Ramos (cell line): Measurements from ENCODE around the gene GTF2F2.

Experiments used
- in situ Hi-C: fragments of 300-500 bp; cut with MboI; formaldehyde crosslinking; loops from one replicate; pipeline ENCODE4 v1.14.3; 2022; ENCODE audit warnings: low sequenced_read_pairs; ENCODE audit not compliant: unreplicated experiment

The GTF2F2 gene, protein sequence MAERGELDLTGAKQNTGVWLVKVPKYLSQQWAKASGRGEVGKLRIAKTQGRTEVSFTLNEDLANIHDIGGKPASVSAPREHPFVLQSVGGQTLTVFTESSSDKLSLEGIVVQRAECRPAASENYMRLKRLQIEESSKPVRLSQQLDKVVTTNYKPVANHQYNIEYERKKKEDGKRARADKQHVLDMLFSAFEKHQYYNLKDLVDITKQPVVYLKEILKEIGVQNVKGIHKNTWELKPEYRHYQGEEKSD

GRCh38 chr13:45119991-45120864 lies at the start of gene GTF2F2:
GTF2F2 (plus strand) TSS chr13:45120510; CDS start chr13:45120656, 146 bp downstream.
- in situ Hi-C loops, result no loop called here

- in situ Hi-C loops, result no loop called here
These were observed 46.5 kb upstream of the GTF2F2 start for GRCh38 chr13:45073809-45074208.

GRCh38 chr13:45074721-45075120 lies 45.6 kb upstream of the GTF2F2 start:
- in situ Hi-C loops, result no loop called here

DNA sequence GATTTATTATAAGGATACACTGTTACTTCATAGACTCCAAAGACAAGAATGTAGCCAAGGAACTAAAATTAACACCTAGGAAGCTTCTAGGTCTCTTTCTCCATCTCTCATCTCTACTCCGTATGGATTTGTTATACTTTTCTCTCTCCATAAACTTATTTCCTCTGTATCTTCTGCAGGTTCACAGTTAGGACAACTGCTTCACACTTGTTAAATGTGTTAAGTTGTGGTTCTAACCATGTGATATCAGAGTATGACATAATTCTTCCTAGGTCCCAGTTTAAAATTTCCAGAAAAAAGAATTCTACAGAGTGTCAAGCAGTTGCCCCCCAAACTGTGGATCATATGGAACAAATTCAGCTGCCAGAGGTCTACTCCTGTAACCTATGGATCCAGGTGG lies 42.3 kb upstream of the GTF2F2 start:
- in situ Hi-C loops, result no loop called here

GRCh38 chr13:45082964-45083363 lies 37.3 kb upstream of the GTF2F2 start:
- in situ Hi-C loops, result no loop called here

GRCh38 chr13:45084515-45084914 lies 35.8 kb upstream of the GTF2F2 start:
- in situ Hi-C loops, result no loop called here

DNA sequence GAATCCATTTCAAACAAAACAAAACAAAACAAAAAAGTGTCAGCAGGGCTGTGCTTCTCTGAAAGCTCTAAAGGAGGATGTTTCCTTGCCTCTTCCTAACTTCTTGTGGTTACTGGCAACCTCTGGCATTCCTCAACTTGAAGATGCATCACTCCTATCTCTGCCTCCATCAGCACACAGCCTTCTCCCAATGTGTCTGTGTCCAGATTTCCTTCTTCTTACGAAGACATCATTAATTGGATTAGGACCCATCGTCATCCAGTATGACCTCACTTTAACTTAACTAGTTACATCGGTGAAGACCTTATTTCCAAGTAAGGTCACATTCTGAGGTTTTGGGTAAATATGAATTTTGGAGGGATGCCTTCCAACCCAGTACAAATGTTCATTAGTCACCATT lies 33.8 kb upstream of the GTF2F2 start:
- in situ Hi-C loops, result no loop called here

- in situ Hi-C loops, result no loop called here
These were observed 27.6 kb upstream of the GTF2F2 start for GRCh38 chr13:45092663-45093062.

- in situ Hi-C loops, result no loop called here
These were observed 19.6 kb upstream of the GTF2F2 start for GRCh38 chr13:45100573-45101262.

DNA sequence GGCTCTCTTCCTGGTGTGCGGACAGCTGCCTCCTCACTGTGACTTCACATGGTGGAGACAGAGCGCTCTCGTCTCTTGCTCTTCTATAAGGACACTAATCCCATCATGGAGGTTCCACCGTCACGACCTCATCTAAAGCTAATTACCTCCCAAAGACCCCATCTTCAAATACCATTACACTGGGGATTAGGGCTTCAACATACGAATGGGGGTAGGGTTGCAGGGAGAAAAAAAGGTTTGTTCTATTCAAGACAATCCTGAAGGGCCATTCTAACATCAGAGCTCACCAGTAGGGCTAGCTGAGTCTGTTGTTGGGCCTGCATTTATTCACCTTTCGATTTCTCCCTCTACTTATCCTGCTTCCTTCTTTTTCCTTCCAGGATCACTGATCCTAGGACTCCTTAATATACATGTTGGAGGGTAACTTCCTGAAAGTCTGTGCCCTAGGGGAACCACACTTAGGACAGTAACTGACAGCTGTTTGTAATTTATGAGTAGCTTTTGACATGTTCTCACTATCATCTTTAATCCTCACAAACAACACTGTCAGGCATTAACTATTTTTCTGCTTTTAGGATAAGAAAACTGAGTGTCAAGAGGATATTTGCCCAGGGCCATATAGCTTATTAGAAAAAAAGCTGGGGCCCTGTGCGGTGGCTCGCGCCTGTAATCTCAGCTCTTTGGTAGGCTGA lies 18.8 kb upstream of the GTF2F2 start:
- in situ Hi-C loops, result no loop called here

DNA sequence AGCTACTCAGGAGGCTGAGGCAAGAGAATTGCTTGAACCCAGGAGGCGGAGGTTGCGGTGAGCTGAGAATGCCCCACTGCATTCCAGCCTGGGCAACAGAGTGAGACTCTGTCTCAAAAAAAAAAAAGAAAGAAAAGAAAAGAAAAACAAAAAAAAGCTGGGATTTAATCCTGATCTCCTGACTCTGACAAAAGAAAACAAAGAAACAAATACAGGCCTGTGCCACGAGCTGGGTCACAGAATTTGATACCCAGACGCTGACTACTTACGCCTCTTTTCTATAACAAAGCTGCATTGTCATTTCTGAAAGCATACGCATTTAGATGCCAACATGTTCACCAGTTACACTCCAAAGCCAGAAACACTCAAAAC lies 18.2 kb upstream of the GTF2F2 start:
- in situ Hi-C loops, result no loop called here

- in situ Hi-C loops, result no loop called here
These were observed 16.9 kb upstream of the GTF2F2 start for GRCh38 chr13:45103449-45103848.

DNA sequence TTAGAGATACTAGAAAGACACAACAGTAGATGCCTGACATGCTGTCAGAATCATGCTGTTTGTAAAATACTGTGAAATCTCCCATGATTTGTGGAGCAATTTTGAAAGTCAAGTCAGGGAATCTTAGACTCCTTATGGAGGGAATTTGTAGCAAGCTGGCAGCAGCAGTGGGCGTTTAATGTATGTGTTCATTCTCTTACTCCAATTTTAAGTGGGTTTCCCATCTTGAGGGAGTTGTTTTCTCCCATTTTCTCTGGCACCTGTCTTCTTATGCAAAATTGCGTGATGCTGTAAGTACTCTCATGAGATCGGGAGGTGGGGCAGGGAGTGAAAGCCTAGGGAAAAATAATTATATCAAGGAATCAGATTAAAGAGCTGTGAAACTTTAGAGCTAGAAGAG lies 16.0 kb upstream of the GTF2F2 start:
- in situ Hi-C loops, result no loop called here

DNA sequence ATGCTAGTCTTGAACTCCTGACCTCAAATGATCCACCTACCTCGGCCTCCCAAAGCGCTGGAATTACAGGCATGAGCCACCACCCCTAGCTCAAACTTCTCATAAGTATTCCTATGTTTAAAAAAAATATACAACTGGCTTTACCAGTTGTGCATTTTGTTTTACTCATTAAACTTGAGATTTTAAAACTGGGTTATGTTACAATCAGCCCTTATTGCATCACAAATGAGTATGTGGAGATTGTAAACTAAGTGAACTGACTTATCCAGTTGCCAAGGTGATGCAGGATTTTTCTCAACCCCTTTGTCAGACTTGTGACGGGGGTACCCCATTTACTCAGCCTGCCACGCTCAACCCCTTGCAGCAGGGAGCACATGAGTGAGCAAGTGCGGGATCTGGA lies 14.4 kb upstream of the GTF2F2 start:
- in situ Hi-C loops, result no loop called here

DNA sequence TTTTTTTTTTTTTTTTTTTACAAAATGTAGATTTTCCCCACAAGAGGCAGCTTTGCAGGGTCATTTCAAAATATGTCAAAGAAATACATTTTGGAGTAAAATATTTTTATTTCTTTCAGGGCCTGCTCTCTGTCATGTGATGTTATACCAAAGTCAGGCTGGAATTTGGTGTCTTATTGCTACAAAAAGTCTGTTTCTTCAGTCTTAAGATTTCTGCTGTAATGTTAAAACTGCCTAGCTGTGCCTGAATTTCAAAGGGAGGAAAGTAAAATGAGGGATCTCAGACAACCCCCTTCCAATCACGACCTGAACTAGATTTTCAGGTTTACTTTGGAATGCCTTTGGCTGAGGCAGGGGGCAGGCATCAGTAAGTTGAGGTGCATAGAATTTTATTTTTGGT lies 12.8 kb upstream of the GTF2F2 start:
- in situ Hi-C loops, result no loop called here

GRCh38 chr13:45108716-45109101 lies 11.6 kb upstream of the GTF2F2 start:
- in situ Hi-C loops, result no loop called here

DNA sequence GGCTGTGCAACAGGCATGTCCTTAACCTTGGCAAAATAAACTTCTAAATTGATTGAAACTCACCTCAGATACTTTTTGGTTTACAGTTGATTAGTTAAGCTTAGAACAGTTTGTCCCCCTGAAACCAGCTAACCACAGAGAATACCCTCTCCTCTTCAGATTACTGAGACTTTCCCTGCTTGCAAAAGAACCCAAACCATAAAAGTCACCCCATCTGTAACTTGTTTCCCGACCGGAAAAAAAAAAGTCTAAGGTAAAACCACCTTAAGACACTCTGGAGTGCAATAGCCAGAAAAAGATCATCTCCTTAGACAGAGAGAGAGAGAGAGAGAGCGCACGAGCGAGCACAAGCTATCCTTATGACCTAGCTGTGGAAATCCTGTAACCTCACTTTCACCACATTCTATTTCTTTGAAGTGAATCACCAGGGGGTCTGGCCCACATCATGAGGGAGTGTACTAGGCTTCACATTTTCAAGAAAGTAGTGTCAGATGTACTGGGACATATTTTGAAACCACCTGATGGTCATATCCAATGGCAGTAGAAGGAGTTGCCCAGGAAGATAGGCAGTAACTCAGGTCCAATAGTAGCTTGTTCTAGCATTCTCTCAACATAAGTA lies 11.1 kb upstream of the GTF2F2 start:
- in situ Hi-C loops, result no loop called here

- in situ Hi-C loops, result no loop called here
These were observed 6.8 kb upstream of the GTF2F2 start for GRCh38 chr13:45113233-45114224.

GRCh38 chr13:45119469-45119990 lies 780 bp upstream of the GTF2F2 start:
- in situ Hi-C loops, result no loop called here
